Lung (tissue), 12 donors: Measurements from ENCODE around the gene GAMT. TPM values are rescaled to one million over a fixed set of nuclear protein-coding genes. Genes with fewer than 3 reads are reported as not detected.
A peak's percentile ranks its signal among the peaks of the same experiment; 100 is the strongest.

ENCODE experiments used
- ATAC-seq: fragments of 200-7000 bp; cut with Tn5 transposase; one replicate; pipeline ENCODE4 v1.9.1; 2020; ENCODE audit warnings: moderate number of reproducible peaks; ENCODE audit not compliant: insufficient read depth, low FRiP score
- DNase-seq, 3 donors: peaks; one replicate each; pipeline ENCODE4 v3.0.0-alpha.2; 2013 to 2017
- H3K27ac ChIP-seq, 2 donors: one replicate each; pipeline ENCODE4 v1.5.1; 2013; ENCODE audit warnings: mild to moderate bottlenecking in 2 of 2, moderate library complexity in 2 of 2, control low read depth in 1 of 2, inconsistent platforms in 1 of 2, low read depth in 1 of 2, low read length in 1 of 2
- H3K27me3 ChIP-seq, 3 donors: one replicate each; pipeline ENCODE4 v1.5.1; 2013; ENCODE audit warnings: low read length in 2 of 3; ENCODE audit not compliant: control insufficient read depth in 3 of 3, insufficient read depth in 3 of 3
- H3K36me3 ChIP-seq, 4 donors: one replicate each; pipeline ENCODE4 v1.5.1; 2013; ENCODE audit warnings: low read length in 4 of 4, mild to moderate bottlenecking in 1 of 4, moderate library complexity in 1 of 4; ENCODE audit not compliant: control insufficient read depth in 4 of 4, insufficient read depth in 4 of 4
- H3K4me1 ChIP-seq, 5 donors: one replicate each; pipeline ENCODE4 v1.5.1; 2013; ENCODE audit warnings: low read length in 5 of 5, mild to moderate bottlenecking in 2 of 5, moderate library complexity in 1 of 5; ENCODE audit not compliant: control insufficient read depth in 5 of 5, insufficient read depth in 5 of 5
- H3K4me3 ChIP-seq: one replicate; pipeline ENCODE4 v1.5.1; 2013; ENCODE audit warnings: mild to moderate bottlenecking, control low read depth, moderate library complexity
- H3K9ac ChIP-seq, 2 donors: one replicate each; pipeline ENCODE4 v1.5.1; 2013; ENCODE audit warnings: low read length in 2 of 2, control low read depth in 1 of 2; ENCODE audit not compliant: insufficient read depth in 1 of 2
- H3K9me3 ChIP-seq, 4 donors: one replicate each; pipeline ENCODE4 v1.5.1; 2013; ENCODE audit warnings: low read length in 3 of 4, mild to moderate bottlenecking in 1 of 4, moderate library complexity in 1 of 4; ENCODE audit not compliant: control insufficient read depth in 4 of 4, insufficient read depth in 3 of 4
- CTCF ChIP-seq: IDR thresholded peaks from 2 replicates; pipeline ENCODE4 v1.5.1; 2012; ENCODE audit warnings: mild to moderate bottlenecking; ENCODE audit errors: control extremely low read depth, extremely low read depth
- WGBS, 2 donors: extraction: QIAGEN DNeasy Blood & Tissue Kit; methylation state at CpG; one replicate each; pipeline ENCODE4 v1.1.7; 2013; 5-methylcytosine and 5-hydroxymethylcytosine counted together
- polyA plus RNA-seq, 2 donors: library from polyadenylated mRNA; stranded (reverse); fragments of 200-250 nt; gene quantifications; one replicate each; pipeline ENCODE4 v1.2.1, GENCODE V29; 2013
- total RNA-seq, 2 donors: library from RNA; depleted of rRNA in 1 of 2; stranded (reverse); fragments of >200 nt in 1 of 2; gene quantifications; one replicate each; pipeline ENCODE4 v1.2.1, GENCODE V29; 2014 to 2021
- donor health status: control.
- donor health status: control.
- donor health status: Bipolar disorder and iron deficiency.
- donor health status: healthy.
- donor health status: DM: yes; HTN: yes; CAD: no.

GAMT gene
- total and polyA plus RNA-seq, 4 donors, result 2.9 to 8.6 (median 7.3) TPM

- Histone ChIP-seq H3K4me3 (peak within 1 kb of the TSS; percentile 94), H3K4me1 (peaks cover 0 to 17% (median 0%) of the 10 kb centered on the region in 5 donors), H3K36me3 (peaks cover 0 to 10% (median 0%) of the 10 kb centered on the region in 4 donors), H3K27ac (peak within 1 kb of the TSS; percentile 91 to 96), H3K27me3 (no peaks in the 10 kb centered on the region), H3K9me3 (no peaks in the 10 kb centered on the region), H3K9ac (peak within 1 kb of the TSS; percentile 28 to 37)
- WGBS, 2 donors, result 0 to 1% methylated on average over 79 to 90 of the region's 90 CpGs
- ATAC-seq, result peak; percentile 93
- DNase-seq, result peak; percentile 93 to 96 (median 94)
- no peak for TF ChIP-seq CTCF
Measured at GRCh38 chr19:1383312-1384084, 17.8 kb downstream of the GAMT start, which contains the start of gene NDUFS7. NDUFS7 (plus strand) TSS chr19:1383907; CDS start chr19:1383927, 20 bp downstream.

DNA sequence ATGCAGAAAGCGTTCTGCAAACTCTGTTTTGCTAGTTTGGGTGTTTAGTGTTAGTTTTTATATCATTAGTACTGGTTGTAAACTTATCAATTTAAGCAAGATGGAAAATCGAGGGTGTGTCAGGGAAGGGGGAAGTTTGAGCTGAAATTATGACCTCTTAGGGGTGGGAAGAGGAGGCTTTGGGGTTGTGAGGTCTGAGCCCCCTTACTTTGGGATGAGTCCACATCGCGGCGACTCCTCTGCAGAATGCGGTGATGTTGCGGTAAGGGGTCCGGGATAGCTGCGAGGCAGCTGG is 18.4 kb downstream of the GAMT start:
- H3K27me3 ChIP-seq, result no peaks in the 10 kb centered on the region
- no peak overlapping the region for H3K9ac ChIP-seq
- TF ChIP-seq CTCF, result no peak
- DNase-seq (peak in 1 of 3 donors; percentile 20), ATAC-seq (no peak)
- no peak overlapping the region for H3K4me3 ChIP-seq
- H3K9me3 ChIP-seq, result no peaks in the 10 kb centered on the region
- WGBS, 2 donors, result 14% methylated on average over 9 of the region's 9 CpGs
- peaks cover 0 to 7% (median 0%) of the 10 kb centered on the region in 4 donors for H3K36me3 ChIP-seq
- H3K4me1 ChIP-seq, result peaks cover 0 to 17% (median 0%) of the 10 kb centered on the region in 5 donors
- no peak overlapping the region for H3K27ac ChIP-seq

DNA sequence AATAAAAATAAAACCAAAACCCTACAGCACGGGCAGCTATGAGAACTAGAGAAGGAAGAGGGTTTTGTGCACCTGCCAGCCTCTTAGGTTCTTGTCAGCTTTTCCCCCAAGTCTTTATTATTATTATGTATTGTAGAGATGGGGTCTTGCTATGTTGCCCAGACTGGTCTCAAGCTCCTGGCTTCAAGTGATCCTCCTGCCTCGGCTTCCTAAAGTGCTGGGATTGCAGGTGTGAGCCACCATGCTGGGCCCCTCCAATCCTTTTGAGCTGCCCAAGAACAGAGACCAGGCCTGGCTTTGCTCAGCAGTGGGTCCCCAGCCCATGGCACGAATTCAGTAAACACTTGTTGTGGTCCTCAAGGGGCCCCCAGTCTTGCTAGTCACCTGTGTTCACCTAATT is 19.1 kb downstream of the GAMT start:
- no peak overlapping the region for H3K4me3 ChIP-seq
- H3K27me3 ChIP-seq, result no peaks in the 10 kb centered on the region
- WGBS, 2 donors, result 83 to 84% methylated on average over 3 of the region's 3 CpGs
- TF ChIP-seq CTCF, result no peak
- no peak overlapping the region for H3K9ac ChIP-seq
- ATAC-seq (no peak), DNase-seq (no peak)
- H3K9me3 ChIP-seq, result no peaks in the 10 kb centered on the region
- H3K4me1 ChIP-seq, result peaks cover 0 to 17% (median 0%) of the 10 kb centered on the region in 5 donors
- peaks cover 0 to 12% (median under 1%) of the 10 kb centered on the region in 4 donors for H3K36me3 ChIP-seq
- H3K27ac ChIP-seq, result no peak overlapping the region
